HG03108 (cell line): Measurements from ENCODE around the gene TIMM44.
A peak's percentile ranks its signal among the peaks of the same experiment; 100 is the strongest.

Source experiments
- ATAC-seq: cut with Tn5 transposase; IDR thresholded peaks from one replicate; pipeline ENCODE4 v1.9.1; 2021; ENCODE audit warnings: moderate library complexity; ENCODE audit not compliant: unreplicated experiment

Gene TIMM44

DNA sequence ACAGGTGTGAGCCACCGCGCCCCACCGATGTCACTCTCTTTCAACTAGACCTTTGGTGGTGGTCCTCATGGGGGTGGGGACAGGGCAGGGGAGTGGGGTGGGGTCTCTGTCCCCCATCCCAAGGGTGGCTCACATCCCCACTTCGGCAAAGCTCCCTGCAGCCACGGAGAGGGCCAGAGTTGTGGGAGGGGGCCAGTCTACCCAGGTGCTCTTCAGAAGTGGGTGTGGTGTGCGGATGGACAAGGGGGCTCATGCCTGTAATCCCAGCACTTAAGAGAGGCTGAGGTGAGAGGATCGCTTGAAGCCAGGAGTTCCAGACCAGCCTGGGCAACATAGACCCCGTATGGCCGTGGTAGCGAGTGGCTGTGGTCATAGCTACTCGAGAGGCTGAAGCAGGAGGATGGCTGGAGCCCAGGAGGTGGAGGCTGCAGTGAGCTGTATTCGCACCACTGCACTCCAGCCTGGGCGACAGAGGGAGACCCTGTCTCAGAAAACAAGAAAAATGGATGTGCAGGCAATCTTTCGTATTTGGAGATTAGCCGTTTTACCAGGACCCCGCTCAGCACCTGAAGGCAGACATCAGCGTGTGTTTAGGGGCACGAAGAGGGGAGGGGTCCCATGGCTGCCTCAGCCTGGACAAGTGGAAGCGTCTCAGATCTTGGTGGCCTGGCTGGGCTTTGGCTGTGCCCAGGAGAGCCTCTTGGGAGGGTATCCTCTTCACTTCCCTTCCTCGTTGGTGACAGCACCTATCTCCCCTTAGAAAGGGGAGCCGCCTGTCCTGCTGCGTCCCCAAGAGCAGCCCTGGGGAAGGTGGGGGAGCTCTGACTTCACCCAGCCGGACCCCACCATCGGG lies 28.0 kb downstream of the TIMM44 start:
- no peak for ATAC-seq

- ATAC-seq, result no peak
Observed at GRCh38 chr19:7914598-7915045, 28.8 kb downstream of the TIMM44 start, which contains the start of gene TGFBR3L. TSS of gene TGFBR3L (plus strand) at chr19:7914830.

- ATAC-seq, result no peak
Observed at GRCh38 chr19:7914099-7914498, 29.4 kb downstream of the TIMM44 start.

GRCh38 chr19:7913652-7914051 lies 29.8 kb downstream of the TIMM44 start:
- no peak for ATAC-seq

DNA sequence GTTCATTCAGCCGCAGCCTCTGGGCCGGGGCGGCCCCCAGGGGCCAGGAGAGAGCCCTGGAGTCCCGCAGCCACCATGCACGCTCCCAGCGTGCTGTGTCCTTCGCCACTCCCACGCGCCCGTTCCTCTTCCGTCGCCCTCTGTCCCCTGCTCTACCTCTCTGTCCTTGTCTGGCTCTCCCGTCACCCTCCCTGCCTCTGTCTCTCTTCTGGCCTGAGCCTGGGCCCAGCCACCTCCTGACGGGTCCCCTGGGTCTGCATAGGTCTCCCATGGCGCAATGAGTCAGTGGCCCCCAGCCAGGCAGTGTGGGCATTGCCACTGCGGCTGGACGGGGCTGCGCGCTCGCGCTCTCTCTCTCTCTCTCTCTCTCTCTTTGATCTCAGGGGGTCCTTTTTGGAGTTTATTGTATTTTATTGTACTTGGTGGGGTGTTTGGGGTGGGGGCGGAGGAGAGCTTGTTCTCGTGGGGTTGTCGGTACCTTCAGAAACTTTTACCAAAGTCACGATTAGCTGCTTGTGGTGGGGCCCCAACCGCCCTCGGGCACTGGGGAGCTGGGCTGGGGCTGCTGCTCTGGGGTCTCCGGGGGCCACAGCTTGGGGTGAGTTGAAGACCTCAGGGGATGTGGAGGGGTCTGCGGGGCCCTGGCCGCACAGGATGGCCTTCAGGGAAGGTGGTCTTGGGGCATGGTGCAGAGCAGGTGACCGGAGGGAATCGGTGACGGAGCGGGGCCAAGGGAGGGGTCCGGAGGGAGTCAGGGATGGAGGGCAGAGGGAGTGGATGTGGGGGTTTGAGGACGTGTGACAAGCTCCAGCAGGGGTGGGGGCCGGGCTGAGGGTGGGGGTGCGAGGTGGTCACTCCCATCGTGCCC lies 30.5 kb downstream of the TIMM44 start:
- ATAC-seq, result no peak

GRCh38 chr19:7912144-7912696 lies 31.2 kb downstream of the TIMM44 start:
- ATAC-seq, result no peak

- ATAC-seq, result no peak
Observed at GRCh38 chr19:7911508-7912143, 31.8 kb downstream of the TIMM44 start.

DNA sequence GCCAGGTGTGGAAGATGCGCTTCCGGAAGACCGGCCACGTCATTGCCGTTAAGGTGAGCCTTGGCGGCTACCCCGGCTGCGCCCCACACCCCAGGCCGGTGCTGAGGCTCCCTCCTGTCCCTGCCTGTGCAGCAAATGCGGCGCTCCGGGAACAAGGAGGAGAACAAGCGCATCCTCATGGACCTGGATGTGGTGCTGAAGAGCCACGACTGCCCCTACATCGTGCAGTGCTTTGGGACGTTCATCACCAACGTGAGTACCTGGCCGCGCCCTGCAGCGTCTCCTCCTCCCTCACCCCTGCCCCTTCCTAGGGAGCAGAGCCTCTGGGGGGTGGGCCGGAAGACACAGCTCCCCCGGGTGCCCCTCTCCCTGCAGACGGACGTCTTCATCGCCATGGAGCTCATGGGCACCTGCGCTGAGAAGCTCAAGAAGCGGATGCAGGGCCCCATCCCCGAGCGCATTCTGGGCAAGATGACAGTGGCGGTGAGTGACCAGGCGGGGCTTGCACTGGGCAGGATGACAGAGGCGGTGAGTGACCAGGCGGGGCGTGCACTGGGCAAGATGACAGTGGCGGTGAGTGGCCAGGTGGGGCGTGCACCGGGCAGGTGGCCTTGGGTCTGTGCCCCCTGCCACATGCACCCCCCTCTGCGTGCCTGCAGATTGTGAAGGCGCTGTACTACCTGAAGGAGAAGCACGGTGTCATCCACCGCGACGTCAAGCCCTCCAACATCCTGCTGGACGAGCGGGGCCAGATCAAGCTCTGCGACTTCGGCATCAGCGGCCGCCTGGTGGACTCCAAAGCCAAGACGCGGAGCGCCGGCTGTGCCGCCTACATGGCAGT lies 32.9 kb downstream of the TIMM44 start:
- ATAC-seq, result no peak

DNA sequence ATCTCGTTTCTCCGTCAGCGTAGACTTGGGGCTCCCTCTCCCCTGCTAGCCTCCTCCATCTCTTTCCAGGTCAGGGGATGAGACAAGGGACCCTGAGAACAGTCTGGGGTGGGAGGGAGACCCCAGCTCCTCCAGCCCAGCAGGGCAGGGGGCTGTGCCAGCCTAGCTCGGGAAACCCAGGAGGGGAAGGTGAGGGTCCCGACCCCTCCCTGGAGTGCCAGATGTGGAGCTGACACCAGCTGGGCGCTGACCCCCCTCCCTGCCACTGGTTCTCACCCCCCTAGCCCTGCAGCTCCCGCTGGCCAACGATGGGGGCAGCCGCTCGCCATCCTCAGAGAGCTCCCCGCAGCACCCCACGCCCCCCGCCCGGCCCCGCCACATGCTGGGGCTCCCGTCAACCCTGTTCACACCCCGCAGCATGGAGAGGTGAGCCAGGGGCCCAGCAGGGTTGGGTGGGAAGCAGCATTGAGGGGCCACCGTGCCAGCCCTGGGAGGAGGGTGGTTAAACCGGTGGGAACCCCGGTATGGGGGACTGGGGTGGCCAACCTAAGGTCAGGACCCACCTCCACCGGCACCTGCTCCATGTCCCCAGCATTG lies 33.9 kb downstream of the TIMM44 start:
- no peak for ATAC-seq

DNA sequence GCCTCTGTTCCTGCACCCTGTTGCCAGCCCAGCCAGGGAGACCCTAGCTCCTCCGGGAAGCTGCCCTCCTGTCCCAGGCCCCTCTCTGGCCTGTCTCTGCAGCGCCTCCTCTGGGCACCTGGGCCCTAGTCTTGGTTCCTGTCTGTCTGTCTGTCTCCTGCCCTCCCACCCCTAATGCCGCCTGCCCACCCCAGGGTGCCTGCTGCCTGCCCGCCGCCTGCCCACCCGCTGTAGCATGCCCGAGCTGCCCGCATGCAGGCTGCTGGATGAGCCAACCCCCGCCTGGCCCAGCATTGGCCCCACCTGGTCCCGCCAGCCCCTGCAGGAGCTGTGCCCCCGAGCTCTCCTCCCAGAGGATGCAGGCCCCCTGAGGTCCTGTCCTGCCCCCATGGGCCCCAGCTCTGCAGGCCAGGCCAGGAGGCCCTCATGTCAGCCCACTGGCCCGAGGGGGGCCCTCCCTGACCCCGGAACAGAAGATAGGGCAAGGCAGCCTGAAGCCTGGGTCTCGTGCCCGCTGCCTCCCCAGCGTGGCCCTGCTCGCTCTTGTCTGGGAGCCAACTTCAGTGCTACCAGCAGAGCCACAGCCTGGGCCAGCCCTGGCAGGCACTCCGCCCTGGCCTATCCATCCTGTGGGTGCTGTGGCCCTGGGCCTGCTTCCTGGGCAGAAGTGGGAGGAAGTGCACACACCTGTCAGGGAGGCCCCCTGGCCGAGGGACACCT lies 34.6 kb downstream of the TIMM44 start:
- ATAC-seq, result no peak

DNA sequence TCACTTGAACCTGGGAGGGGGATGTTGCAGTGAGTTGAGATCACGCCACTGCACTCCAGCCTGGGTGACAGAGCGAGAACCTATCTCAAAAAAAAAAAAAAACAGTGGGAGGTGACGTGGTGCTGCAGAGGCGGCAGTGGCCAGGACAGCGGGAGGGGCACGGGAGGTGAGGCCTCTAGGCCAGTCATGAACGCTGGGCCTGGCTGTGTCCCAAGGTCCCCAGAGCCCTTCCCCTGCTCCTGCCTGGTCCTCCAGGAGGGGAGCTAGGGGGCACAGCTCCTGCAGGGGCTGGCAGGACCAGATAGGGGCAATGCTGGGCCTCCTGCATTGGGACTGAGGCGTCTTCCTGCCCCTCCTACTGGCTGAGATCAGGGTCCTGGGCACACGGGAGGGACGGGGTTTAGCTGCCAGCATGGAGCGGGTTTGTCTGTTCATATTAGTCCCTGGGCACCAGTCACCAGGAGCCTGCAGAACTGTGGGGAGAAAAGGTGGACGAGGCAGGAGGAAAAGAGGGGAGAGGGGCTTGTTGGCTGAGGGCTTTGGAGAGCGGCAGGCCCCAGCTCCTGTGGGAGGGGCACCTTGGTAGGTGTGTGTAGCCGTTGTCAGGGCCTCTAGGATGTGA lies 35.3 kb downstream of the TIMM44 start:
- ATAC-seq, result no peak

- no peak for ATAC-seq
Observed at GRCh38 chr19:7907544-7907943, 35.9 kb downstream of the TIMM44 start.

DNA sequence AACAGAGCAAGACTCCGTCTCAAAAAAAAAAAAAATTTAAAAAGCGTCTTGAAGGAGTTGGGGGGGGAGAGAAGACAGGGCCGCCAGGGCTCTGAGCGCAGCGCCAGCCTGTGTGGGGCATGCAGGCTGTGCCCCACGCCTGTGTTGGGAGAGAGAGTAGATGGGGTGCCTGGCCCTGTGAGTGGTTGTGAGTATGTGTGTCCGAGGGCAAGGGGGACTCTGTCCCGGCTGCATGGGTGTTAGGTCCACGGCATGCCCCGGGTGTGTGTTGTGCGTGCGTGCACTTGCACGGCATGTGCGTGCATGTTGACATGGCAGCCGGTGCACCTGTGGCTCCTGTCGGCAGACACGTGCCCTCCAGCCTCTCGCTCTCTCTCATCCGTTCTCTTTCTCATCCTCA lies 36.3 kb downstream of the TIMM44 start:
- ATAC-seq, result no peak

- no peak for ATAC-seq
Observed at GRCh38 chr19:7905859-7906258, 37.6 kb downstream of the TIMM44 start.

DNA sequence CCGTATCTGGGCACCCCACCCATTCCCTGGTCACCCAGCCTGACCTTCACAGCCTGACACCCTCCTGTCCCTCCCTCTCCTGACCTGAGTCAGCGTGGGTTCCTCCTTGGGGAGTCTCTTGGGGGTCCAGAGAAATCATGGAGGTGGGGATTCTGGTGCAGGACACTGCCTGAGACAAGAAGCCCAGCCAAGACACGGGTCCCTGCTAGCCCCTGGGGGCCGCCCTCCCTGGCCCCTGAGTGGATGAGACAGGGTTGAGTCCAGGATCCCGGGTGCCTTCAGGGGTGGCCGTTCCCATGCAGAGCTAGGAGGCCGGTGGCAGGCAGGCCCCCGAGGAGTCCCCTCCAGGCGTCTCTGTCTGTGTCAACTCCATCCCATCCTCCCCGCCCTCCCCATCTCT lies 38.2 kb downstream of the TIMM44 start:
- no peak for ATAC-seq

DNA sequence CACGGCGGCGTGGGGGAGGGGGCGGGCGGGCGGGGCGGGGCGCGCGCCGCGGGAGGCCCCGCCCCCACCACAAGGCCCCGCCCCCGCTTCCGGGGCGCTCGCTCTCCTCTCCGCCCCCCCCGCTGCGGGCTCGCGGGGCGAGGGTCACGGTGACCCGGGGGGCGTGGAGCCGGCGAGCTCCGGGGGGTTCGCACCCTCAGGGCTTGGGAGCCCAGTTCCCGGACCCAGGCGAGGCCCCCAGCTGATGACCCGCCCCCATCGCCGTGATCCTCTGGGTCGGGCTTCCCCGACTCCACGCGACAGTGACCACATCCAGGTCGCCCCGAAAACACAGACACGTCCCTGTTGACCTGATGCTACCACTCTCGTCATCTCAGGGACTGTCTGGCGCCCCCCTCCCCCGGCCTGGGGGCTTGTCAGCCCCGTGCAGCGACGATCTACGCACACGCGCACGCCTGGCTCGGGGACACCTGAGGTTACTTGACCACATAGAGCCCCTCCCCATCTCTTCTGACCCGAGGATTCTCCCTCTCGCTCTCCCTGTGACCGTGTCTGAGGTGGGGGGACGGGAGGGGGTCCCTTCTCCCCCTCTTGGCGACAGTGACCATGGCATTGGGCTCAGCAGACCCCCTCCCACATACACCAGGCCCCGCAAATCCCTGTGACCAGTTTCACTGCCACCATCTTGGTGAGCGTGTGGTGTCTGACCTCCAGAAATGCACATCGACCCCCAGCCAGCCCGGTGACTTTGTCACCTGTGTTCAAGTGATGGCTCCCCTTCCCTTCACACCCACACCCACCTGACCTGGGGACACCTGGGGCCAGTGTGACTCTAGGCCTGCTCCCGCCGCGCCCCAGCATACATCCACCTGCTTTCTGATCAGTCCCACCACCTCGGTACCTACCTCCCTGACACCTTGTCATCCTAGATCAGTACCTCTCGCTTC lies 39.1 kb downstream of the TIMM44 start:
- peak; percentile 20 for ATAC-seq

DNA sequence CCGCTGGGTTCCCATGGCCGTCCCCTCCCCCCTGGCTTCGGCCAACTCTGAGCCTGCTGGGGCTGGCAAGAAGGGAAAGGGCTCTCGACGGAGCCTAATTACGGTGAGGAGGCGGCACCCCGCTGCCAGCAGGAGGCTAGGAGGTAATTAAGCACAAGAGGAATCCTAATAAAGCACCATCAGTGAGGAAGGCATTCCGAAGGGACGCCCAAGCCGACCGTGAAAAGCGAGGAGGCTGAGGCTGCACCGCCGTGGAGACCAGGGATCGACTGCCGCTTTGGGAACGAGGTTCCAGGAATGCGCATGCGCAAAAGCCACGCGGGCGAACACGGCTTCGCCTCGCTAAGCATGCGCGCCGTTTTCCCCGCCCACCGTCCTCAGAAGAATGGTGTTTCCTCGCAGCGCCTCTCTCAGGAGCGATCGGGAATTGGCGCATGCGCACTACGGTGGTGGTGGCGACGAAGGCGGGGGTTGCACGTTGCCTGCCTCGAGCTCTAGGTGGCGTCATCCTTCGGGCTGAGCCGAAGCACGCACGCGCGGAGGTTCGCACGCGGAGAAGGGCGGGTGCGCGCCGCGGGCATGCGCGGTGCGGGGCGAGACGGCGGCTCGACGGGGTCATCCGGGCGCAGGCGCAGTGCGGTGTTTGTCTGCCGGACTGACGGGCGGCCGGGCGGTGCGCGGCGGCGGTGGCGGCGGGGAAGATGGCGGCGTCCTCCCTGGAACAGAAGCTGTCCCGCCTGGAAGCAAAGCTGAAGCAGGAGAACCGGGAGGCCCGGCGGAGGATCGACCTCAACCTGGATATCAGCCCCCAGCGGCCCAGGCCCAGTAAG lies 40.0 kb downstream of the TIMM44 start, which contains the start of gene MAP2K7:
Gene MAP2K7 (plus strand): TSS at position 634 of the 830 bp plus-strand sequence. CDS start 68 bp downstream, at position 702.
- peak; percentile 75 for ATAC-seq
